ENCODE data around the gene MYBPC3. TPM values are rescaled to one million over a fixed set of nuclear protein-coding genes. Genes with fewer than 3 reads are reported as not detected.

Gene MYBPC3
- total and polyA plus RNA-seq, 7 donors, result 0.01 to 1.3 (median 0.44) TPM

DNA sequence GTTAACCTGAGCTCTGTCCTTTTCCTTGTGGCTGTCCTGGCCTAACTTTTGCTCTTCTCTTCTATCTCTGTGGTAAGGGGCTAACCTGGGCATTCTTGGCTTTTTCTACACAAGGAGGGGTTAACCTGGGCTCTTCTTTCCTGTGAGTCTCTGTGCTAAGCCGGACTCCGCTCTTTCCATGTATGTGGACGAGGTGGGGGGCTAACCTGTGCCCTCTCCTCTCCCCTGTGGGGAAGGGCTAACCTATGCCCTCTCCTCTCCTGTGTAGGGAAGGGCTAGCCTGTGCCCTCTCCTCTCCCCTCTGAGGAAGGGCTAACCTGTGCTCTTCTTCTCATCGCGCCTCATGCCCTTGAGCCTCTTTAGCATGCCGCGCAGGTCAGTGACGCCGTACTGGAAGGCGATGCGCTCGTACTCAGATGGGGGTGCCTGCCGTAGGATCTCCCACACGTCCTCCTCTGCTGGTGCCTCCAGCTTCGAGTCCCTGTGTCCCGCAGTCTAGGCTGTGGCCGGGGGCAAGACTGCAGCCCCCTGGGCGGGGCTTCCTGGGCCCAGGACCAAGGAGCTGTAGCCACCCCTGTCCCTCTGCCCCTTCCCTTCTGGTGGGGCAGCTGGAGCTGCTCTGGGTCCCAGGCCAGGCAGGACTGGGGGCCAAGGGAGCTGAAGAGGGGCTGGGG is 6.5 kb downstream of the MYBPC3 start:
- DNase-seq (no peak), ATAC-seq (no peak)
- Histone ChIP-seq H3K27ac (no peak overlapping the region), H3K36me3 (ENCODE audit: insufficient read depth in 1 of 2, low read depth in 1 of 2) (no peaks in the 10 kb centered on the region), H3K4me1 (no peaks in the 10 kb centered on the region), H3K9me3 (no peaks in the 10 kb centered on the region), H3K4me3 (no peak overlapping the region), H3K27me3 (ENCODE audit: insufficient read depth in 3 of 3, low read length in 2 of 3) (no peaks in the 10 kb centered on the region)
- 83 to 88% (median 85%) methylated on average over 17 to 18 of the region's 18 CpGs for WGBS, 3 donors
- intact Hi-C loops (cut with DNase I), result no loop called here
- TF ChIP-seq, protein P1, sequence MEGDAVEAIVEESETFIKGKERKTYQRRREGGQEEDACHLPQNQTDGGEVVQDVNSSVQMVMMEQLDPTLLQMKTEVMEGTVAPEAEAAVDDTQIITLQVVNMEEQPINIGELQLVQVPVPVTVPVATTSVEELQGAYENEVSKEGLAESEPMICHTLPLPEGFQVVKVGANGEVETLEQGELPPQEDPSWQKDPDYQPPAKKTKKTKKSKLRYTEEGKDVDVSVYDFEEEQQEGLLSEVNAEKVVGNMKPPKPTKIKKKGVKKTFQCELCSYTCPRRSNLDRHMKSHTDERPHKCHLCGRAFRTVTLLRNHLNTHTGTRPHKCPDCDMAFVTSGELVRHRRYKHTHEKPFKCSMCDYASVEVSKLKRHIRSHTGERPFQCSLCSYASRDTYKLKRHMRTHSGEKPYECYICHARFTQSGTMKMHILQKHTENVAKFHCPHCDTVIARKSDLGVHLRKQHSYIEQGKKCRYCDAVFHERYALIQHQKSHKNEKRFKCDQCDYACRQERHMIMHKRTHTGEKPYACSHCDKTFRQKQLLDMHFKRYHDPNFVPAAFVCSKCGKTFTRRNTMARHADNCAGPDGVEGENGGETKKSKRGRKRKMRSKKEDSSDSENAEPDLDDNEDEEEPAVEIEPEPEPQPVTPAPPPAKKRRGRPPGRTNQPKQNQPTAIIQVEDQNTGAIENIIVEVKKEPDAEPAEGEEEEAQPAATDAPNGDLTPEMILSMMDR (IDR thresholded peaks at IDR 0.05), result no peak

DNA sequence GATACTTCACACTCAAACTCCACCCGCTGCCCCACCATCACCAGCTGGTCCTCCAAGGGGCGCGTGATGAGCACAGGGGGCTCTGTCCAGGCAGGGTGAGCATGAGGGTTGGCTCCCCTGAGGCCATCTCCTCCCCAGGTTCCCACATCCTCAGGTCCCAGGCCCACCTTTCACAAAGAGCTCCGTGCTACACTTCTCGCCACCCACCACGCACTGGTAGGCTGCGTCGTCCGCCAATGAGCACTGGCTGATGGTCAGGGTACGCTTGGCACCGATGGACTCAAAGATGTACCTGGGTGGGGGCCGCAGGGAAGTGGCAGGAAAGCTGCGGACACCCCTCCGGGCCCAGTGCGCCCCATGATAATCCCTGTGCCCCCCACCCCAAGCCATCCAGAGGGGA is 9.6 kb downstream of the MYBPC3 start:
- no peak overlapping the region for H3K4me3 ChIP-seq
- H3K27ac ChIP-seq, result no peak overlapping the region

DNA sequence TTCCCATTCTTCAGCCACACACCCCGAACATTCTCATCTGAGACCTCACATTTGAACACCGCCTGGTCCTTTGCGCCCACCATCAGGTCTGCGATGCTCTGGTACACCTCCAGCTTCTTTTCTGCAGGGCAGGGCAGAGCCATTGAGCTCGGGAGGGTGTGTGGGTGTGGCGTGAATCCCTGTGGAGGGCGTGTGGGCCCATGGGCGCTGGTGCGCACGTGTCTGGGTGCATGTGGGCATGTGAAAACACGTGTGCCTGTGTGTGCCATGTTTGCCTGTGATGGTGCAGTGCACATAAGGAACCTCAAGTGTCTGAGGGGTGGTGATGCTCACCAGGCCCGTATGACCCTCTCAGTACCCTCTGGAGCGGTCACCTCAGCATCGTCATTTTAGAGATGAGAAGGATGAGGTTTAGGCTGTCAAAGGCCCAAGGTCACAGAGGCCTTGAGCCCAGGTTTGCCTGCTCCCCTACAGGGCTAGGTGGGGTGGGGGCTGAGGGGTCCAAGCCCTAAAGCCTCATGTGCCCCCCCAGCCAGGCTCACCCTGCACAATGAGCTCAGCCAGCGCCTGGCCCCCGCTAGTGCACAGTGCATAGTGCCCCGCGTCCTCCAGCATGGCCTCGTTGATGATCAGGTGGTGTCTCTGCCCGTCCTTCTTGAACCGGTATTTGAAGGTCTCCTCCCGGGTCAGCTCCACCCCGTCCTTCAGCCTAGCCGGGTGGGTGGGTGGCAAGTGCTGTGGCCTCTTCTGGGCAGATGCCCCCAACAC is 10.3 kb downstream of the MYBPC3 start:
- intact Hi-C loops (cut with DNase I), result no loop called here
- Histone ChIP-seq H3K27me3 (ENCODE audit: insufficient read depth in 3 of 3, low read length in 2 of 3) (no peaks in the 10 kb centered on the region), H3K27ac (no peak overlapping the region), H3K9me3 (no peaks in the 10 kb centered on the region), H3K36me3 (ENCODE audit: insufficient read depth in 1 of 2, low read depth in 1 of 2) (no peaks in the 10 kb centered on the region), H3K4me3 (no peak overlapping the region), H3K4me1 (no peaks in the 10 kb centered on the region)
- 89 to 91% (median 90%) methylated on average over 24 of the region's 24 CpGs for WGBS, 3 donors
- TF ChIP-seq, protein P1 (IDR thresholded peaks at IDR 0.05), result no peak
- DNase-seq (no peak), ATAC-seq (peak in 1 of 4 donors; percentile 8)

More for the DNA sequence above, 9.6 kb downstream of the MYBPC3 start:
- intact Hi-C loops (cut with DNase I), result no loop called here
- Histone ChIP-seq H3K27me3 (ENCODE audit: insufficient read depth in 3 of 3, low read length in 2 of 3) (no peaks in the 10 kb centered on the region), H3K9me3 (no peaks in the 10 kb centered on the region), H3K4me1 (no peaks in the 10 kb centered on the region), H3K36me3 (ENCODE audit: insufficient read depth in 1 of 2, low read depth in 1 of 2) (no peaks in the 10 kb centered on the region)
- 93 to 95% (median 93%) methylated on average over 15 of the region's 15 CpGs for WGBS, 3 donors
- TF ChIP-seq, protein P1 (IDR thresholded peaks at IDR 0.05), result no peak
- ATAC-seq (no peak), DNase-seq (no peak)

DNA sequence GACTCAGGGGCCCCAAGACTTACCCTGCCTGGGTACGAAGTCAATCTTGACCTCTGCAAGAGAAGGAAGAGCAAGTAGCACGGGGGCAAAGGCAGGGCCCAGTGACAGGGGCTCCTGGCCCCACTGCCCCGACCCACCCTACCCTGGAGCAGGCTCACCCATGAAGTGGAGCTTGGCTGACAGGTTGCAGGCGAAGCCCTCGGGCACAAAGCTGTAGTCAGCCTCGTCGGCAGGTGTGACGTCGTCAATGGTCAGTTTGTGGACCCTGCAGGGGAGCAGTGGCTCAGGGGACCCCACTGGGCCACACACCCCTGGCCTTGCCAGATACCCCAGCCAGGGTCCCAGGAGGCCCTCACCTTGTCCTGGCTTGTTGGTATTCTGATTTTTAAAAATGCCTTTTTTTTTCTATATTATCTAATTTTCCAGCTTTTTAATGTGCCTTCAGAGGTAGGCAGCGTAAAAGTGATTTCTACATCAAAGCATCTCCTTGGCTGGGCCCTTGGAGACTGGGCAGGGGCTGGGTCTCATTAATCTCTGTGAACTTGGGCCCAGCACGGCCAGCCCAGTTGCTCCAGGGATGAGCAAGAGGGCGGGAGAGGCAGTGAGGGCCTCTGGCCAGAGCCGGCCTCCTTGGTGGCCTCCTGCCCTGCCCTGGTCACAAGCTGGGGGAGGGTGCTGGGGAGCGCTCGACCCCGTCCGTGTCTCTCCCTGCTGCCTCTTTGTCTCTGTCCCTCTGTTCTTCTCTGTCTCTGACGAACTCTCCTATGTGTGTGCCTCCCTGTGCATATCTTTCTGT is 11.3 kb downstream of the MYBPC3 start:
- ATAC-seq (peak in 2 of 4 donors; percentile 26 to 43), DNase-seq (no peak)
- Histone ChIP-seq H3K9me3 (no peaks in the 10 kb centered on the region), H3K4me3 (no peak overlapping the region), H3K27me3 (ENCODE audit: insufficient read depth in 3 of 3, low read length in 2 of 3) (no peaks in the 10 kb centered on the region), H3K36me3 (ENCODE audit: insufficient read depth in 1 of 2, low read depth in 1 of 2) (no peaks in the 10 kb centered on the region), H3K27ac (no peak overlapping the region), H3K4me1 (no peaks in the 10 kb centered on the region)
- 58 to 62% (median 60%) methylated on average over 17 to 18 of the region's 18 CpGs for WGBS, 3 donors
- TF ChIP-seq, protein P1 (IDR thresholded peaks at IDR 0.05), result no peak
- intact Hi-C loops (cut with DNase I), result no loop called here
